CD4-positive, alpha-beta T cell treated with Interleukin-21 for 1 hour (primary cell): ENCODE measurements around the gene DIP2C.
A peak's percentile ranks its signal among the peaks of the same experiment; 100 is the strongest.
"Not testable (repeated sequence)": the region's sequence is repeated elsewhere in the genome, so short reads cannot be mapped to it uniquely, and the experiment has no call there.

Experiments used
- DNase-seq: peaks from one replicate; pipeline ENCODE4 v3.0.0-alpha.2; 2020

The DIP2C gene

GRCh38 chr10:546971-547590, 142.4 kb downstream of the DIP2C start:
- DNase-seq, result no peak

- DNase-seq, result no peak
Measured at GRCh38 chr10:546451-546850, 143.0 kb downstream of the DIP2C start.

- DNase-seq, result no peak
Measured at GRCh38 chr10:543862-544822, 145.3 kb downstream of the DIP2C start.

- no peak for DNase-seq
Measured at GRCh38 chr10:543131-543530, 146.3 kb downstream of the DIP2C start.

GRCh38 chr10:541750-542371, 147.6 kb downstream of the DIP2C start:
- DNase-seq, result no peak

- DNase-seq, result no peak
Measured at GRCh38 chr10:541041-541440, 148.4 kb downstream of the DIP2C start.

GRCh38 chr10:538895-539294, 150.6 kb downstream of the DIP2C start:
- no peak for DNase-seq

GRCh38 chr10:536935-537334, 152.5 kb downstream of the DIP2C start:
- no peak for DNase-seq

GRCh38 chr10:536371-536925, 153.0 kb downstream of the DIP2C start:
- no peak for DNase-seq

GRCh38 chr10:535952-536351, 153.5 kb downstream of the DIP2C start:
- no peak for DNase-seq

GRCh38 chr10:535051-535450, 154.4 kb downstream of the DIP2C start:
- DNase-seq, result no peak

- no peak for DNase-seq
Measured at GRCh38 chr10:534047-534566, 155.4 kb downstream of the DIP2C start.

GRCh38 chr10:533611-534010, 155.9 kb downstream of the DIP2C start:
- no peak for DNase-seq

GRCh38 chr10:533186-533585, 156.3 kb downstream of the DIP2C start:
- DNase-seq, result no peak

GRCh38 chr10:532331-532730, 157.1 kb downstream of the DIP2C start:
- not testable (repeated sequence) for DNase-seq

GRCh38 chr10:531541-531940, 157.9 kb downstream of the DIP2C start:
- DNase-seq, result no peak

GRCh38 chr10:530717-531116, 158.8 kb downstream of the DIP2C start:
- DNase-seq, result peak; percentile 12

GRCh38 chr10:529468-530230, 159.8 kb downstream of the DIP2C start:
- no peak for DNase-seq

GRCh38 chr10:528173-529165, 161.0 kb downstream of the DIP2C start:
- no peak for DNase-seq

- DNase-seq, result no peak
Measured at GRCh38 chr10:527416-527815, 162.1 kb downstream of the DIP2C start.

- no peak for DNase-seq
Measured at GRCh38 chr10:526651-527312, 162.7 kb downstream of the DIP2C start.
